ENCODE results near the gene PRKG1. TPM values are rescaled to one million over a fixed set of nuclear protein-coding genes. Genes with fewer than 3 reads are reported as not detected.
"Not testable (repeated sequence)": the region's sequence is repeated elsewhere in the genome, so short reads cannot be mapped to it uniquely, and the experiment has no call there.

PRKG1 gene
- total RNA-seq, 2 experiments from 2014 or later = not detected

GRCh38 chr10:51163380-51164049 is 89.2 kb downstream of the PRKG1 start:
- not testable (repeated sequence) for H3K4me1 Mint-ChIP-seq, DNase-seq, H3K4me3 Mint-ChIP-seq, H3K27ac Mint-ChIP-seq, H3K9me3 Mint-ChIP-seq, H3K27me3 Mint-ChIP-seq, H3K36me3 Mint-ChIP-seq

GRCh38 chr10:51168086-51168815 is 94.0 kb downstream of the PRKG1 start:
- no peak for DNase-seq
- no peak overlapping the region for H3K4me3 Mint-ChIP-seq

GRCh38 chr10:51169111-51169510 is 94.8 kb downstream of the PRKG1 start:
- no peak overlapping the region for H3K27ac Mint-ChIP-seq
- no peaks in the 10 kb centered on the region for H3K9me3 Mint-ChIP-seq
- no peaks in the 10 kb centered on the region for H3K36me3 Mint-ChIP-seq
- H3K4me1 Mint-ChIP-seq = no peaks in the 10 kb centered on the region
- H3K4me3 Mint-ChIP-seq = no peak overlapping the region
- DNase-seq = no peak
- no peaks in the 10 kb centered on the region for H3K27me3 Mint-ChIP-seq

More at GRCh38 chr10:51168086-51168815, 94.0 kb downstream of the PRKG1 start:
- Mint-ChIP-seq H3K36me3 (no peaks in the 10 kb centered on the region), H3K9me3 (no peaks in the 10 kb centered on the region), H3K4me1 (no peaks in the 10 kb centered on the region), H3K27ac (no peak overlapping the region), H3K27me3 (no peaks in the 10 kb centered on the region)

GRCh38 chr10:51170518-51171245 is 96.4 kb downstream of the PRKG1 start:
- Mint-ChIP-seq H3K27me3 (no peaks in the 10 kb centered on the region), H3K27ac (no peak overlapping the region), H3K9me3 (no peaks in the 10 kb centered on the region), H3K36me3 (no peaks in the 10 kb centered on the region), H3K4me1 (no peaks in the 10 kb centered on the region), H3K4me3 (no peak overlapping the region)
- no peak for DNase-seq

GRCh38 chr10:51171946-51172345 is 97.7 kb downstream of the PRKG1 start:
- H3K27me3 Mint-ChIP-seq = no peaks in the 10 kb centered on the region
- H3K36me3 Mint-ChIP-seq = no peaks in the 10 kb centered on the region
- H3K4me1 Mint-ChIP-seq = no peaks in the 10 kb centered on the region
- no peak overlapping the region for H3K27ac Mint-ChIP-seq
- no peak overlapping the region for H3K4me3 Mint-ChIP-seq
- H3K9me3 Mint-ChIP-seq = no peaks in the 10 kb centered on the region
- DNase-seq = no peak

- Mint-ChIP-seq H3K4me3 (no peak overlapping the region), H3K4me1 (no peaks in the 10 kb centered on the region), H3K27ac (no peak overlapping the region), H3K36me3 (no peaks in the 10 kb centered on the region), H3K9me3 (no peaks in the 10 kb centered on the region), H3K27me3 (no peaks in the 10 kb centered on the region)
- no peak for DNase-seq
These were observed 102.8 kb downstream of the PRKG1 start for GRCh38 chr10:51176976-51177695.

- Mint-ChIP-seq H3K4me1 (no peaks in the 10 kb centered on the region), H3K4me3 (no peak overlapping the region), H3K36me3 (no peaks in the 10 kb centered on the region), H3K9me3 (no peaks in the 10 kb centered on the region), H3K27me3 (no peaks in the 10 kb centered on the region), H3K27ac (no peak overlapping the region)
- DNase-seq = no peak
These were observed 104.3 kb downstream of the PRKG1 start for GRCh38 chr10:51178634-51179033.

GRCh38 chr10:51180141-51180540 is 105.9 kb downstream of the PRKG1 start:
- Mint-ChIP-seq H3K4me3 (no peak overlapping the region), H3K27me3 (no peaks in the 10 kb centered on the region), H3K36me3 (no peaks in the 10 kb centered on the region), H3K9me3 (no peaks in the 10 kb centered on the region), H3K27ac (no peak overlapping the region), H3K4me1 (no peaks in the 10 kb centered on the region)
- DNase-seq = no peak

GRCh38 chr10:51183783-51184182 is 109.5 kb downstream of the PRKG1 start:
- no peak overlapping the region for H3K27ac Mint-ChIP-seq
- H3K9me3 Mint-ChIP-seq = no peaks in the 10 kb centered on the region
- H3K4me1 Mint-ChIP-seq = no peaks in the 10 kb centered on the region
- H3K4me3 Mint-ChIP-seq = no peak overlapping the region
- no peak for DNase-seq
- no peaks in the 10 kb centered on the region for H3K27me3 Mint-ChIP-seq
- no peaks in the 10 kb centered on the region for H3K36me3 Mint-ChIP-seq

GRCh38 chr10:51186361-51186760 is 112.1 kb downstream of the PRKG1 start:
- H3K4me3 Mint-ChIP-seq = no peak overlapping the region
- no peaks in the 10 kb centered on the region for H3K27me3 Mint-ChIP-seq
- no peaks in the 10 kb centered on the region for H3K9me3 Mint-ChIP-seq
- no peak for DNase-seq
- no peaks in the 10 kb centered on the region for H3K4me1 Mint-ChIP-seq
- no peak overlapping the region for H3K27ac Mint-ChIP-seq
- H3K36me3 Mint-ChIP-seq = no peaks in the 10 kb centered on the region

- H3K27ac Mint-ChIP-seq = no peak overlapping the region
- H3K27me3 Mint-ChIP-seq = no peaks in the 10 kb centered on the region
- no peak for DNase-seq
- H3K36me3 Mint-ChIP-seq = no peaks in the 10 kb centered on the region
- no peaks in the 10 kb centered on the region for H3K4me1 Mint-ChIP-seq
- no peaks in the 10 kb centered on the region for H3K9me3 Mint-ChIP-seq
- no peak overlapping the region for H3K4me3 Mint-ChIP-seq
These were observed 113.7 kb downstream of the PRKG1 start for GRCh38 chr10:51188008-51188407.

GRCh38 chr10:51188866-51189265 is 114.6 kb downstream of the PRKG1 start:
- H3K9me3 Mint-ChIP-seq = no peaks in the 10 kb centered on the region
- no peaks in the 10 kb centered on the region for H3K36me3 Mint-ChIP-seq
- no peak overlapping the region for H3K4me3 Mint-ChIP-seq
- H3K4me1 Mint-ChIP-seq = no peaks in the 10 kb centered on the region
- DNase-seq = no peak
- no peaks in the 10 kb centered on the region for H3K27me3 Mint-ChIP-seq
- no peak overlapping the region for H3K27ac Mint-ChIP-seq

GRCh38 chr10:51196508-51197175 is 122.4 kb downstream of the PRKG1 start:
- H3K4me1 Mint-ChIP-seq = no peaks in the 10 kb centered on the region
- H3K27ac Mint-ChIP-seq = no peak overlapping the region
- no peak for DNase-seq
- no peaks in the 10 kb centered on the region for H3K36me3 Mint-ChIP-seq
- H3K4me3 Mint-ChIP-seq = no peak overlapping the region
- H3K9me3 Mint-ChIP-seq = no peaks in the 10 kb centered on the region
- no peaks in the 10 kb centered on the region for H3K27me3 Mint-ChIP-seq

- Mint-ChIP-seq H3K4me3 (no peak overlapping the region), H3K36me3 (no peaks in the 10 kb centered on the region), H3K4me1 (no peaks in the 10 kb centered on the region), H3K27ac (no peak overlapping the region), H3K9me3 (no peaks in the 10 kb centered on the region), H3K27me3 (no peaks in the 10 kb centered on the region)
- no peak for DNase-seq
These were observed 123.9 kb downstream of the PRKG1 start for GRCh38 chr10:51198170-51198569.

Data from activated naive CD8-positive, alpha-beta T cell treated with anti-CD3 and anti-CD28 coated beads for 36 hours (primary cell).